H9 (cell line): ENCODE measurements around the gene ZNF584. TPM values are rescaled to one million over a fixed set of nuclear protein-coding genes. Genes with fewer than 3 reads are reported as not detected.

ENCODE experiments used
- DNase-seq: peaks from one replicate; pipeline ENCODE4 v3.0.0-alpha.2; 2017
- H2AFZ ChIP-seq: one replicate; pipeline ENCODE4 v1.6.1; 2013; ENCODE audit warnings: mild to moderate bottlenecking, low read length, control low read depth, moderate library complexity
- H2AK5ac ChIP-seq: 2 replicates; pipeline ENCODE4 v1.6.1; 2013; ENCODE audit warnings: low read length, control low read depth, mixed read lengths; ENCODE audit not compliant: insufficient read length
- H2BK120ac ChIP-seq: one replicate; pipeline ENCODE4 v1.6.1; 2013; ENCODE audit warnings: low read depth, mild to moderate bottlenecking, low read length, control low read depth, inconsistent platforms; ENCODE audit not compliant: poor library complexity, severe bottlenecking
- H2BK12ac ChIP-seq: 2 replicates; pipeline ENCODE4 v1.6.1; 2013; ENCODE audit warnings: low read length, control low read depth, mixed read lengths, low read depth; ENCODE audit not compliant: insufficient read length
- H2BK15ac ChIP-seq: 2 replicates; pipeline ENCODE4 v1.6.1; 2013; ENCODE audit warnings: low read depth, low read length, control low read depth
- H2BK20ac ChIP-seq: one replicate; pipeline ENCODE4 v1.6.1; 2013; ENCODE audit warnings: low read depth, mild to moderate bottlenecking, low read length, control low read depth, inconsistent platforms; ENCODE audit not compliant: poor library complexity, severe bottlenecking
- H2BK5ac ChIP-seq: 2 replicates; pipeline ENCODE4 v1.6.1; 2013; ENCODE audit warnings: low read length, control low read depth, mixed read lengths; ENCODE audit not compliant: insufficient read length
- H3K14ac ChIP-seq: 2 replicates; pipeline ENCODE4 v1.6.1; 2013; ENCODE audit warnings: low read length, control low read depth; ENCODE audit not compliant: insufficient read depth
- H3K18ac ChIP-seq: 2 replicates; pipeline ENCODE4 v1.6.1; 2013; ENCODE audit warnings: low read depth, mild to moderate bottlenecking, mixed read lengths, low read length, control low read depth; ENCODE audit not compliant: insufficient read length
- H3K23ac ChIP-seq: 2 replicates; pipeline ENCODE4 v1.6.1; 2013; ENCODE audit warnings: low read length, control low read depth, mixed read lengths, low read depth; ENCODE audit not compliant: insufficient read length
- H3K23me2 ChIP-seq: 2 replicates; pipeline ENCODE4 v1.6.1; 2013; ENCODE audit warnings: low read depth, mild to moderate bottlenecking, mixed read lengths, low read length, control low read depth; ENCODE audit not compliant: insufficient read length, poor library complexity, severe bottlenecking
- H3K27ac ChIP-seq: 2 replicates; pipeline ENCODE4 v1.5.1; 2013; ENCODE audit warnings: low read length, control low read depth, mixed read lengths, low read depth; ENCODE audit not compliant: insufficient read length
- H3K27me3 ChIP-seq: 2 replicates; pipeline ENCODE4 v1.6.1; 2013; ENCODE audit warnings: low read length, control low read depth, inconsistent platforms; ENCODE audit not compliant: insufficient read depth
- H3K4ac ChIP-seq: 2 replicates; pipeline ENCODE4 v1.6.1; 2013; ENCODE audit warnings: low read depth, mild to moderate bottlenecking, control low read depth, inconsistent platforms, low read length, moderate library complexity
- H3K4me1 ChIP-seq: 2 replicates; pipeline ENCODE4 v1.6.1; 2013; ENCODE audit warnings: low read length, control low read depth, inconsistent platforms; ENCODE audit not compliant: insufficient read depth
- H3K4me2 ChIP-seq: 2 replicates; pipeline ENCODE4 v1.6.1; 2013; ENCODE audit warnings: low read length, control low read depth, mixed read lengths; ENCODE audit not compliant: insufficient read length, insufficient read depth
- H3K56ac ChIP-seq: 2 replicates; pipeline ENCODE4 v1.6.1; 2013; ENCODE audit warnings: low read depth, mild to moderate bottlenecking, mixed read lengths, low read length, control low read depth; ENCODE audit not compliant: insufficient read length
- H3K79me1 ChIP-seq: 2 replicates; pipeline ENCODE4 v1.6.1; 2013; ENCODE audit warnings: low read depth, mild to moderate bottlenecking, moderate library complexity, low read length, control low read depth, inconsistent platforms; ENCODE audit not compliant: insufficient read depth, poor library complexity, severe bottlenecking
- H3K79me2 ChIP-seq: 2 replicates; pipeline ENCODE4 v1.6.1; 2013; ENCODE audit warnings: low read length, control low read depth, inconsistent platforms; ENCODE audit not compliant: insufficient read depth
- H3K9ac ChIP-seq: 2 replicates; pipeline ENCODE4 v1.6.1; 2013; ENCODE audit warnings: low read length, control low read depth, mixed read lengths; ENCODE audit not compliant: insufficient read length; ENCODE audit errors: extremely low read depth
- H3K9me3 ChIP-seq: one replicate; pipeline ENCODE4 v1.6.1; 2013; ENCODE audit warnings: low read depth, low read length, inconsistent platforms; ENCODE audit not compliant: control insufficient read depth
- H3T11ph ChIP-seq: one replicate; pipeline ENCODE4 v1.6.1; 2013; ENCODE audit warnings: mild to moderate bottlenecking, low read length, control low read depth, inconsistent platforms
- H4K20me1 ChIP-seq: one replicate; pipeline ENCODE4 v1.6.1; 2013; ENCODE audit not compliant: control insufficient read depth, insufficient read length, insufficient read depth
- H4K5ac ChIP-seq: 2 replicates; pipeline ENCODE4 v1.6.1; 2013; ENCODE audit warnings: low read depth, mild to moderate bottlenecking, mixed read lengths, low read length, control low read depth; ENCODE audit not compliant: insufficient read length
- H4K8ac ChIP-seq: replicated peaks from 2 replicates; pipeline ENCODE4 v1.6.1; 2013; ENCODE audit warnings: low read length, control low read depth, mixed read lengths, low read depth; ENCODE audit not compliant: insufficient read length
- H4K91ac ChIP-seq: 2 replicates; pipeline ENCODE4 v1.6.1; 2013; ENCODE audit warnings: low read depth, mild to moderate bottlenecking, moderate library complexity, mixed read lengths, low read length, control low read depth; ENCODE audit not compliant: insufficient read length
- H3K27ac Mint-ChIP-seq, 3 experiments: 2 replicates in 2 of 3; 3 replicates in 1 of 3; pipeline ENCODE4 v1.8.0; 2020 to 2021; ENCODE audit warnings: mixed read lengths in 3 of 3, mild to moderate bottlenecking in 1 of 3, moderate library complexity in 1 of 3
- H3K27me3 Mint-ChIP-seq: 2 replicates; pipeline ENCODE4 v1.8.0; 2021; ENCODE audit warnings: low read depth, mild to moderate bottlenecking, moderate library complexity, mixed read lengths
- H3K36me3 Mint-ChIP-seq, 3 experiments: 2 replicates in 2 of 3; 3 replicates in 1 of 3; pipeline ENCODE4 v1.8.0; 2020 to 2021; ENCODE audit warnings: low read depth in 3 of 3, mixed read lengths in 3 of 3; ENCODE audit not compliant: insufficient read depth in 1 of 3
- H3K4me1 Mint-ChIP-seq, 2 experiments: 2 replicates each; pipeline ENCODE4 v1.8.0; 2020; ENCODE audit warnings: mixed read lengths in 2 of 2
- H3K4me3 Mint-ChIP-seq, 2 experiments: 2 replicates in 1 of 2; 3 replicates in 1 of 2; pipeline ENCODE4 v1.8.0; 2020 to 2021; ENCODE audit warnings: mild to moderate bottlenecking in 2 of 2, mixed read lengths in 2 of 2, moderate library complexity in 1 of 2
- H3K9me3 Mint-ChIP-seq, 2 experiments: 2 replicates in 1 of 2; 3 replicates in 1 of 2; pipeline ENCODE4 v1.8.0; 2020; ENCODE audit warnings: mild to moderate bottlenecking in 2 of 2, mixed read lengths in 2 of 2, moderate library complexity in 1 of 2
- CTCF ChIP-seq: fragments of 200-600 bp; sonication (generic); conservative IDR thresholded peaks from 3 replicates; pipeline ENCODE4 v1.8.0; 2021; ENCODE audit warnings: antibody characterized with exemption, mild to moderate bottlenecking
- WGBS: extraction: QIAGEN DNeasy Blood & Tissue Kit; methylation state at CpG from one replicate; pipeline ENCODE4 v1.1.7; 2013; ENCODE audit warnings: missing lambda C conversion rate, low lambda C conversion rate, mixed read lengths; ENCODE audit not compliant: insufficient read length; ENCODE audit errors: extremely low coverage; 5-methylcytosine and 5-hydroxymethylcytosine counted together
- total RNA-seq: library from RNA; stranded (reverse); gene quantifications from 2 replicates; pipeline ENCODE4 v1.2.1, GENCODE V29; 2021

ZNF584 gene
- total RNA-seq, 1 experiment from 2014 or later, result 7.4 TPM

- H4K5ac ChIP-seq, result no peak overlapping the region
- no peak overlapping the region for H3K18ac ChIP-seq
- H3K23me2 ChIP-seq, result peaks cover 7% of the 10 kb centered on the region
- no peak overlapping the region for H2BK12ac ChIP-seq
- H2AFZ ChIP-seq, result no peak overlapping the region
- WGBS, result no CpG with 5 or more reads among the region's 3 CpGs
- no peak overlapping the region for H3K23ac ChIP-seq
- no peaks in the 10 kb centered on the region for H3K9me3 ChIP-seq
- H3T11ph ChIP-seq, result no peak overlapping the region
- no peak overlapping the region for H2BK20ac ChIP-seq
- no peak overlapping the region for H3K4ac ChIP-seq
- no peak for TF ChIP-seq CTCF
- Mint-ChIP-seq H3K4me3 (peak overlapping the region in 1 of 2 experiments; percentile 36; a peak in 3 of 5 replicates), H3K9me3 (no peaks in the 10 kb centered on the region), H3K27me3 (peaks cover 9% of the 10 kb centered on the region), H3K36me3 (peaks cover 39 to 50% (median 45%) of the 10 kb centered on the region in 3 experiments; a peak in 6 of 7 replicates), H3K4me1 (peaks cover 10 to 11% of the 10 kb centered on the region in 2 experiments), H3K27ac (peak overlapping the region in 1 of 3 experiments; percentile 90; a peak in 3 of 7 replicates)
- no peak overlapping the region for H4K8ac ChIP-seq
- H3K9ac ChIP-seq, result no peak overlapping the region
- H2BK120ac ChIP-seq, result no peak overlapping the region
- no peaks in the 10 kb centered on the region; the same call in 1 of the 2 replicates for H3K27me3 ChIP-seq
- no peak overlapping the region for H3K14ac ChIP-seq
- H4K20me1 ChIP-seq, result peaks cover 5% of the 10 kb centered on the region
- no peaks in the 10 kb centered on the region for H3K79me2 ChIP-seq
- H3K4me2 ChIP-seq, result no peak overlapping the region
- H3K4me1 ChIP-seq, result no peaks in the 10 kb centered on the region
- no peak overlapping the region for H4K91ac ChIP-seq
- H2BK15ac ChIP-seq, result no peak overlapping the region
- DNase-seq, result no peak
- H2BK5ac ChIP-seq, result no peak overlapping the region
- no peak overlapping the region for H2AK5ac ChIP-seq
- H3K56ac ChIP-seq, result no peak overlapping the region
- H3K79me1 ChIP-seq, result peaks cover 3% of the 10 kb centered on the region
- H3K27ac ChIP-seq, result no peak overlapping the region
Observed at GRCh38 chr19:58394821-58395219, 13.6 kb upstream of the ZNF584 start.
